Endothelial cell of umbilical vein (primary cell): Measurements from ENCODE around the gene NCF4. TPM values are rescaled to one million over a fixed set of nuclear protein-coding genes. Genes with fewer than 3 reads are reported as not detected.

ENCODE experiments used
- BruUV-seq: library from RNA; stranded (reverse); fragments of 400-500 nt; replicated peaks from 2 replicates; lab custom pipeline; 2021; lab: Mats Ljungman, UMichigan
- CTCF ChIA-PET: fragments of 300-600, 350-600 bp; sonication (Branson Sonifier 250); formaldehyde crosslinking; loops from one replicate; lab custom pipeline; 2021; ENCODE audit warnings: antibody characterized with exemption, inconsistent platforms; lab: Charles Lee
- POLR2A ChIA-PET: fragments of 300-600, 350-600 bp; sonication (Branson Sonifier 250); formaldehyde crosslinking; loops from one replicate; lab custom pipeline; 2021; ENCODE audit warnings: antibody characterized with exemption, inconsistent platforms; lab: Charles Lee
- DNase-seq: peaks from one replicate; pipeline ENCODE4 v3.0.0-alpha.2; 2011; ENCODE audit warnings: low read depth, low spot score
- FAIRE-seq: peaks from 2 replicates; lab custom pipeline; 2011; peaks lifted over from hg19 to GRCh38; lab: Jason Lieb, UNC
- H2AFZ ChIP-seq: 2 replicates; pipeline ENCODE4 v1.6.0; 2012; ENCODE audit warnings: low read depth, low read length, control low read depth, inconsistent platforms
- H3K27ac ChIP-seq: 2 replicates; pipeline ENCODE4 v1.5.1; 2011; ENCODE audit warnings: low read depth, mild to moderate bottlenecking, control low read depth, low read length, moderate library complexity; ENCODE audit not compliant: insufficient read depth
- H3K27me3 ChIP-seq, 2 experiments: 2 replicates each; pipeline versions ENCODE4 v1.6.0 to v1.6.1; 2011; ENCODE audit warnings: low read length in 2 of 2, mixed read lengths in 1 of 2; ENCODE audit not compliant: control insufficient read depth in 2 of 2, insufficient read depth in 2 of 2
- H3K36me3 ChIP-seq, 2 experiments: 2 replicates in 1 of 2; 3 replicates in 1 of 2; pipeline ENCODE4 v1.5.1; 2011; ENCODE audit warnings: low read length in 2 of 2, mild to moderate bottlenecking in 1 of 2, moderate library complexity in 1 of 2; ENCODE audit not compliant: control insufficient read depth in 2 of 2, insufficient read depth in 2 of 2; ENCODE audit errors: extremely low read depth in 1 of 2
- H3K4me1 ChIP-seq: 3 replicates; pipeline ENCODE4 v1.5.1; 2011; ENCODE audit warnings: mild to moderate bottlenecking, low read length; ENCODE audit not compliant: control insufficient read depth, insufficient read depth; ENCODE audit errors: extremely low read depth
- H3K4me2 ChIP-seq: 2 replicates; pipeline ENCODE4 v1.6.1; 2011; ENCODE audit warnings: low read length, control low read depth, mixed read lengths; ENCODE audit not compliant: insufficient read depth
- H3K4me3 ChIP-seq, 3 experiments: fragments of 200-600 bp in 1 of 3; sonication (generic), shearing (Covaris generic) in 1 of 3; replicated peaks in 1 of 3; 2 replicates each; pipeline ENCODE4 v1.5.1; 2011 to 2016; ENCODE audit warnings: control low read depth in 3 of 3, low read length in 3 of 3, mild to moderate bottlenecking in 2 of 3, inconsistent platforms in 1 of 3, low read depth in 1 of 3, moderate library complexity in 1 of 3; ENCODE audit not compliant: insufficient read depth in 1 of 3
- H3K79me2 ChIP-seq: 2 replicates; pipeline ENCODE4 v1.6.0; 2012; ENCODE audit warnings: low read length, inconsistent platforms; ENCODE audit not compliant: control insufficient read depth, insufficient read depth
- H3K9ac ChIP-seq: replicated peaks from 2 replicates; pipeline ENCODE3; 2011; ENCODE audit warnings: low read length, control low read depth; ENCODE audit not compliant: insufficient read depth; ENCODE audit errors: extremely low read depth
- H3K9me1 ChIP-seq: replicated peaks from 3 replicates; pipeline ENCODE4 v1.6.0; 2011; ENCODE audit warnings: mild to moderate bottlenecking, low read length; ENCODE audit not compliant: control insufficient read depth, insufficient read depth; ENCODE audit errors: extremely low read depth
- H3K9me3 ChIP-seq: replicated peaks from 2 replicates; pipeline ENCODE4 v1.5.1; 2012; ENCODE audit warnings: low read length, inconsistent platforms; ENCODE audit not compliant: control insufficient read depth, insufficient read depth
- H4K20me1 ChIP-seq: replicated peaks from 2 replicates; pipeline ENCODE3; 2011; ENCODE audit warnings: mild to moderate bottlenecking, low read length; ENCODE audit not compliant: control insufficient read depth, insufficient read depth; ENCODE audit errors: extremely low read depth
- EZH2 ChIP-seq: IDR thresholded peaks from 2 replicates; pipeline ENCODE4 v1.6.1; 2012; ENCODE audit warnings: borderline replicate concordance, low read depth, mild to moderate bottlenecking, moderate library complexity, low read length, inconsistent platforms; ENCODE audit not compliant: severe bottlenecking
- FOS ChIP-seq: IDR thresholded peaks from 2 replicates; pipeline ENCODE4 v1.6.1; 2011; ENCODE audit warnings: mild to moderate bottlenecking, low read length, moderate library complexity, borderline replicate concordance; ENCODE audit not compliant: insufficient read depth
- GATA2 ChIP-seq: IDR thresholded peaks from 2 replicates; pipeline ENCODE4 v1.7.0; 2011; ENCODE audit warnings: low read depth, mild to moderate bottlenecking, moderate library complexity, mixed read lengths, low read length; ENCODE audit not compliant: insufficient read length, insufficient read depth
- JUN ChIP-seq: IDR thresholded peaks from 2 replicates; pipeline ENCODE4 v1.6.1; 2011; ENCODE audit warnings: borderline replicate concordance, low read depth; ENCODE audit not compliant: insufficient read length, insufficient read depth
- MAX ChIP-seq: IDR thresholded peaks from 2 replicates; pipeline ENCODE4 v1.6.1; 2011; ENCODE audit not compliant: insufficient read depth, insufficient read length
- MYC ChIP-seq: IDR thresholded peaks from one replicate; pipeline ENCODE4 v1.6.1; 2011; ENCODE audit warnings: mild to moderate bottlenecking, low read depth, low read length
- POLR2A ChIP-seq: IDR thresholded peaks from 2 replicates; pipeline ENCODE4 v1.6.1; 2012; ENCODE audit warnings: low read depth, mild to moderate bottlenecking, control low read depth, low read length
- POLR2AphosphoS5 ChIP-seq: IDR thresholded peaks from 2 replicates; pipeline ENCODE4 v1.6.1; 2012; ENCODE audit warnings: low read depth, mild to moderate bottlenecking, control low read depth, low read length, moderate library complexity; ENCODE audit not compliant: insufficient read depth
- dilution Hi-C: fragments of 300-500 bp; cut with MboI; formaldehyde crosslinking; loops from one replicate; pipeline ENCODE4 v1.15.0; 2019; ENCODE audit warnings: low sequenced_read_pairs; ENCODE audit not compliant: extremely low pct_ligation_motif_present
- intact Hi-C: fragments of 100-400 bp; cut with micrococcal nuclease; formaldehyde crosslinking; loops from one replicate; pipeline ENCODE4 v1.10.0; 2022
- polyA plus RNA-seq, 4 experiments: library from polyadenylated mRNA; depleted of rRNA in 3 of 4; stranded (reverse) in 3 of 4; unstranded in 1 of 4; fragments of >200 nt; gene quantifications; 2 replicates each; pipeline versions ENCODE4 v1.2.1 to v1.2.3, GENCODE V29; 2011 to 2012; ENCODE audit warnings: missing spikeins in 1 of 4
- total RNA-seq: library from RNA; stranded (reverse); gene quantifications from 2 replicates; pipeline ENCODE4 v1.2.3, GENCODE V29; 2021
- TF ChIP-seq, protein P1 (sequence below), 2 donors: IDR thresholded peaks; 1 replicate in 1 of 2; 2 replicates in 1 of 2; pipeline ENCODE4 v1.5.1; 2011; ENCODE audit warnings: low read length in 2 of 2, mild to moderate bottlenecking in 2 of 2, moderate library complexity in 2 of 2, control low read depth in 1 of 2, inconsistent platforms in 1 of 2, low read depth in 1 of 2; ENCODE audit not compliant: insufficient read depth in 1 of 2; ENCODE audit errors: extremely low read depth in 1 of 2

Gene NCF4
- total and polyA plus RNA-seq, 2 donors (not counting 3 experiments of a cell fraction or from before 2014, with no cell fraction given), result 0.07 TPM; not detected in 1

DNA sequence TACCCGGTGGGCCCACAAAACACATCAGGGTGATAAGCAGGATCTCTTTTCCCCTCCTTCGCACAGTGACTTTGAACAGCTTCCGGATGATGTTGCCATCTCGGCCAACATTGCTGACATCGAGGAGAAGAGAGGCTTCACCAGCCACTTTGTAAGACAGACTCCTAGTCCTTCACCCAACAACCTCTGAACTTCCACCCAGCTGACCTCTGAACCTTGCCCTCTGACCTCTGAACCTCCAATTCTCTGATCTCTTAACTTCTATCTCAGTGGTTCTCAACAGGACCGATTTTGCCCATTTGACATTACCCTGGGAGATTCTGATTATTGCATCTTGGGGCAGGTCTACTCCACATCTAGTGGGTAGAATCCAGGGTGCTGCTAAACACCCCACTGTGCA, 3.2 kb downstream of the NCF4 start:
- no peak for FAIRE-seq
- dilution Hi-C loops, result no loop called here
- TF ChIP-seq JUN, result no peak
- no peak for TF ChIP-seq FOS
- TF ChIP-seq EZH2, result no peak
- TF ChIP-seq, protein P1, sequence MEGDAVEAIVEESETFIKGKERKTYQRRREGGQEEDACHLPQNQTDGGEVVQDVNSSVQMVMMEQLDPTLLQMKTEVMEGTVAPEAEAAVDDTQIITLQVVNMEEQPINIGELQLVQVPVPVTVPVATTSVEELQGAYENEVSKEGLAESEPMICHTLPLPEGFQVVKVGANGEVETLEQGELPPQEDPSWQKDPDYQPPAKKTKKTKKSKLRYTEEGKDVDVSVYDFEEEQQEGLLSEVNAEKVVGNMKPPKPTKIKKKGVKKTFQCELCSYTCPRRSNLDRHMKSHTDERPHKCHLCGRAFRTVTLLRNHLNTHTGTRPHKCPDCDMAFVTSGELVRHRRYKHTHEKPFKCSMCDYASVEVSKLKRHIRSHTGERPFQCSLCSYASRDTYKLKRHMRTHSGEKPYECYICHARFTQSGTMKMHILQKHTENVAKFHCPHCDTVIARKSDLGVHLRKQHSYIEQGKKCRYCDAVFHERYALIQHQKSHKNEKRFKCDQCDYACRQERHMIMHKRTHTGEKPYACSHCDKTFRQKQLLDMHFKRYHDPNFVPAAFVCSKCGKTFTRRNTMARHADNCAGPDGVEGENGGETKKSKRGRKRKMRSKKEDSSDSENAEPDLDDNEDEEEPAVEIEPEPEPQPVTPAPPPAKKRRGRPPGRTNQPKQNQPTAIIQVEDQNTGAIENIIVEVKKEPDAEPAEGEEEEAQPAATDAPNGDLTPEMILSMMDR (IDR thresholded peaks at IDR 0.05; ENCODE audit: extremely low read depth in 1 of 2, insufficient read depth in 1 of 2, low read depth in 1 of 2, low read length in 2 of 2), result no peak
- TF ChIP-seq POLR2AphosphoS5, result no peak
- TF ChIP-seq POLR2A, result no peak
- no peak for TF ChIP-seq MAX
- TF ChIP-seq GATA2, result no peak
- no peak for TF ChIP-seq MYC

More for the DNA sequence above, 3.2 kb downstream of the NCF4 start:
- intact Hi-C loops, result no loop called here
- Histone ChIP-seq H3K36me3 (no peaks in the 10 kb centered on the region), H3K9ac (no peak overlapping the region), H2AFZ (no peak overlapping the region), H3K4me3 (no peak overlapping the region), H3K9me3 (no peaks in the 10 kb centered on the region), H3K27me3 (no peaks in the 10 kb centered on the region), H3K27ac (no peak overlapping the region), H3K4me1 (no peaks in the 10 kb centered on the region), H3K9me1 (no peaks in the 10 kb centered on the region), H3K79me2 (no peaks in the 10 kb centered on the region), H4K20me1 (no peaks in the 10 kb centered on the region), H3K4me2 (no peak overlapping the region)
- ChIA-PET POLR2A (no interaction called here), CTCF (interaction anchor here (1.0 kb wide), 1 partner anchor 15 kb away, joined by 3 read pairs; no protein-coding TSS in a partner anchor)
- no peak for DNase-seq
- no TSS peak for BruUV-seq
